Measurements from ENCODE around the gene ROR1. TPM values are rescaled to one million over a fixed set of nuclear protein-coding genes. Genes with fewer than 3 reads are reported as not detected.
A peak's percentile ranks its signal among the peaks of the same experiment; 100 is the strongest.

The ROR1 gene
- polyA plus RNA-seq, 1 of the 3 experiments (the other 2 are of a cell fraction): 4.0 TPM

DNA sequence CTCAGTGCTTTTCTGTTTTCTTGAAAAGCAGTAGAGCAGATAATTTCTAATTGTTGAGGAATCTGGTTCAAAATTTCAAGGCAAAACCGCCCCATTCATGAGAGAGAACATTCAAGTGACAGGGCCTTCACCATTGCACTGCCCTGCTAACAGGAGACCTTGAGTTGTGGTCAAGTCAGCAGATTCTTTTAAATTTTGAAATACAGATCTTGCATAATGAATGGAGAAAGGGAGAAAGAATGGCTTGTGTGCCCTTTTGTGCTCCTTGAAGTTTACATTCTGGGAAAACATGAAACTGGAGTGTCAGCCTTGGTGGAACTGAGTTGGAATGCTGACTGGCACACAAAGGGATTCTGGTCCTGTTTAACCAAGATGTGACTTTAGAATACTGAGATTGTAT lies 265.1 kb downstream of the ROR1 start:
- H3K79me2 ChIP-seq (ENCODE audit: insufficient read depth): no peaks in the 10 kb centered on the region
- no peaks in the 10 kb centered on the region for H3K27me3 ChIP-seq (ENCODE audit: insufficient read depth)
- TF ChIP-seq ZBTB33 (IDR thresholded peaks at IDR 0.05; ENCODE audit: borderline replicate concordance, low read depth) (no peak), GABPA (IDR thresholded peaks at IDR 0.05; ENCODE audit: low read depth) (no peak), POLR2AphosphoS5 (IDR thresholded peaks at IDR 0.05; ENCODE audit: low read depth, low read length) (no peak), RXRA (IDR thresholded peaks at IDR 0.05; ENCODE audit: borderline replicate concordance, low read depth) (no peak), GATA2 (CRISPR knock-in tag; IDR thresholded peaks at IDR 0.05) (no peak), TCF12 (IDR thresholded peaks at IDR 0.05) (no peak), RAD21 (IDR thresholded peaks at IDR 0.05; ENCODE audit: low read length) (no peak), RCOR1 (IDR thresholded peaks at IDR 0.05; ENCODE audit: low read length) (no peak), USF1 (IDR thresholded peaks at IDR 0.05; ENCODE audit: borderline replicate concordance, low read depth) (no peak), FOXM1 (IDR thresholded peaks at IDR 0.05; ENCODE audit: low read depth) (no peak), FOSL2 (IDR thresholded peaks at IDR 0.05; ENCODE audit: borderline replicate concordance, low read depth) (no peak), EZH2phosphoT487 (IDR thresholded peaks at IDR 0.05; ENCODE audit: borderline replicate concordance, low read depth) (no peak), EP300 (IDR thresholded peaks at IDR 0.05; ENCODE audit: borderline replicate concordance in 1 of 2, low read depth in 1 of 2, low read length in 1 of 2) (no peak), NRF1 (IDR thresholded peaks at IDR 0.05; ENCODE audit: low read depth, low read length) (no peak), MEF2A (IDR thresholded peaks at IDR 0.05; ENCODE audit: borderline replicate concordance, low read depth) (no peak), TEAD4 (IDR thresholded peaks at IDR 0.05; ENCODE audit: borderline replicate concordance, insufficient read depth) (no peak), RFX5 (IDR thresholded peaks at IDR 0.05; ENCODE audit: low read length) (no peak)
- TF ChIP-seq, protein P1, sequence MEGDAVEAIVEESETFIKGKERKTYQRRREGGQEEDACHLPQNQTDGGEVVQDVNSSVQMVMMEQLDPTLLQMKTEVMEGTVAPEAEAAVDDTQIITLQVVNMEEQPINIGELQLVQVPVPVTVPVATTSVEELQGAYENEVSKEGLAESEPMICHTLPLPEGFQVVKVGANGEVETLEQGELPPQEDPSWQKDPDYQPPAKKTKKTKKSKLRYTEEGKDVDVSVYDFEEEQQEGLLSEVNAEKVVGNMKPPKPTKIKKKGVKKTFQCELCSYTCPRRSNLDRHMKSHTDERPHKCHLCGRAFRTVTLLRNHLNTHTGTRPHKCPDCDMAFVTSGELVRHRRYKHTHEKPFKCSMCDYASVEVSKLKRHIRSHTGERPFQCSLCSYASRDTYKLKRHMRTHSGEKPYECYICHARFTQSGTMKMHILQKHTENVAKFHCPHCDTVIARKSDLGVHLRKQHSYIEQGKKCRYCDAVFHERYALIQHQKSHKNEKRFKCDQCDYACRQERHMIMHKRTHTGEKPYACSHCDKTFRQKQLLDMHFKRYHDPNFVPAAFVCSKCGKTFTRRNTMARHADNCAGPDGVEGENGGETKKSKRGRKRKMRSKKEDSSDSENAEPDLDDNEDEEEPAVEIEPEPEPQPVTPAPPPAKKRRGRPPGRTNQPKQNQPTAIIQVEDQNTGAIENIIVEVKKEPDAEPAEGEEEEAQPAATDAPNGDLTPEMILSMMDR (IDR thresholded peaks at IDR 0.05): no peak
- TF ChIP-seq, protein P2, sequence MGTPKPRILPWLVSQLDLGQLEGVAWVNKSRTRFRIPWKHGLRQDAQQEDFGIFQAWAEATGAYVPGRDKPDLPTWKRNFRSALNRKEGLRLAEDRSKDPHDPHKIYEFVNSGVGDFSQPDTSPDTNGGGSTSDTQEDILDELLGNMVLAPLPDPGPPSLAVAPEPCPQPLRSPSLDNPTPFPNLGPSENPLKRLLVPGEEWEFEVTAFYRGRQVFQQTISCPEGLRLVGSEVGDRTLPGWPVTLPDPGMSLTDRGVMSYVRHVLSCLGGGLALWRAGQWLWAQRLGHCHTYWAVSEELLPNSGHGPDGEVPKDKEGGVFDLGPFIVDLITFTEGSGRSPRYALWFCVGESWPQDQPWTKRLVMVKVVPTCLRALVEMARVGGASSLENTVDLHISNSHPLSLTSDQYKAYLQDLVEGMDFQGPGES (IDR thresholded peaks at IDR 0.05; ENCODE audit: low read depth, low read length): no peak
- TF ChIP-seq, protein P3, sequence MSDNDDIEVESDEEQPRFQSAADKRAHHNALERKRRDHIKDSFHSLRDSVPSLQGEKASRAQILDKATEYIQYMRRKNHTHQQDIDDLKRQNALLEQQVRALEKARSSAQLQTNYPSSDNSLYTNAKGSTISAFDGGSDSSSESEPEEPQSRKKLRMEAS (IDR thresholded peaks at IDR 0.05; ENCODE audit: low read depth): no peak
- DNase-seq: no peak
- H3K9ac ChIP-seq: no peak overlapping the region
- ChIA-PET CTCF (no interaction called here), POLR2A (no interaction called here)
- 100% methylated on average over 1 of the region's 1 CpG for WGBS (ENCODE audit: low lambda C conversion rate)
- no peaks in the 10 kb centered on the region for H4K20me1 ChIP-seq (ENCODE audit: insufficient read depth)
- no peak overlapping the region for H2AFZ ChIP-seq (ENCODE audit: low read depth)
- H3F3A ChIP-seq (replicated peaks; ENCODE audit: insufficient read depth): peaks cover 27% of the 10 kb centered on the region
- H3K9me2 ChIP-seq: no peaks in the 10 kb centered on the region
- H3K36me3 ChIP-seq (replicated peaks in 1 of 2; ENCODE audit: control insufficient read depth in 1 of 2, insufficient read depth in 2 of 2, low read length in 1 of 2): no peaks in the 10 kb centered on the region
- peaks cover 37 to 55% of the 10 kb centered on the region in 2 experiments for H3K4me1 ChIP-seq (ENCODE audit: control insufficient read depth in 1 of 2, insufficient read depth in 2 of 2, low read depth in 1 of 2, low read length in 1 of 2)
- H3K9me3 ChIP-seq: no peaks in the 10 kb centered on the region
- no peak overlapping the region for H3K4me3 ChIP-seq (ENCODE audit: low read depth in 2 of 2, low read length in 1 of 2)
- 0 out of 2 replicates have a peak overlapping the region, but pooled peaks have one; percentile 3 for H3K4me2 ChIP-seq
- peak overlapping the region; percentile 65 to 76 for H3K27ac ChIP-seq (ENCODE audit: low read depth in 2 of 2, low read length in 1 of 2)
